Ovary (tissue), 9 donors: ENCODE data around the gene TMED10. TPM values are rescaled to one million over a fixed set of nuclear protein-coding genes. Genes with fewer than 3 reads are reported as not detected.

Source experiments
- DNase-seq, 5 donors: peaks; one replicate each; pipeline ENCODE4 v3.0.0-alpha.2; 2019 to 2020
- H3K27ac ChIP-seq, 2 donors: fragments of 200-600 bp; one replicate each; pipeline versions ENCODE4 v1.5.1 to v1.8.0; 2019 to 2022
- H3K27me3 ChIP-seq: fragments of 200-600 bp; one replicate; pipeline ENCODE4 v1.8.0; 2022
- H3K36me3 ChIP-seq: fragments of 200-600 bp; sonication (generic); one replicate; pipeline ENCODE4 v1.5.1; 2019
- H3K4me1 ChIP-seq: one replicate; pipeline ENCODE4 v1.8.1; 2013; ENCODE audit warnings: mild to moderate bottlenecking, moderate library complexity; ENCODE audit not compliant: insufficient read depth
- H3K4me3 ChIP-seq: fragments of 200-600 bp; sonication (generic); one replicate; pipeline ENCODE4 v1.5.1; 2017
- H3K9me3 ChIP-seq, 2 donors: fragments of 200-600 bp in 1 of 2; sonication (generic) in 1 of 2; one replicate each; pipeline versions ENCODE4 v1.5.1 to v1.8.1; 2013 to 2019; ENCODE audit warnings: mild to moderate bottlenecking in 1 of 2, moderate library complexity in 1 of 2
- EP300 ChIP-seq: sonication (generic); formaldehyde crosslinking; IDR thresholded peaks from one replicate; pipeline ENCODE4 v1.6.1; 2017; ENCODE audit warnings: antibody characterized with exemption
- POLR2A ChIP-seq: fragments of 450-650 bp; IDR thresholded peaks from one replicate; pipeline ENCODE4 v1.6.1; 2017; ENCODE audit warnings: antibody characterized with exemption, mild to moderate bottlenecking, moderate library complexity
- WGBS, 3 donors: extraction: QIAGEN DNeasy Blood & Tissue Kit in 1 of 3; methylation state at CpG; one replicate each; pipeline versions ENCODE4 v1.1.5 to v1.1.7; 2013 to 2017; 5-methylcytosine and 5-hydroxymethylcytosine counted together
- intact Hi-C, 4 donors: fragments of 100-400 bp; cut with DNase I; formaldehyde crosslinking; loops; one replicate each; pipeline versions ENCODE4 v1.11.0 to v1.15.1; 2022 to 2023
- polyA plus RNA-seq, 2 donors: library from polyadenylated mRNA; stranded (reverse); fragments of 200-250 nt in 1 of 2; fragments of 350-450 nt in 1 of 2; fragmentation: Illumina TruSeq in 1 of 2; extraction: RNeasy Lipid Tissue Mini Kit (QIAGEN cat#74804) in 1 of 2; gene quantifications; one replicate each; pipeline ENCODE4 v1.2.3, GENCODE V29; 2013 to 2014
- total RNA-seq, 7 donors: library from RNA; depleted of rRNA in 2 of 7; stranded (reverse); fragments of >200 nt in 2 of 7; fragmentation: NEBNext Ultra II Directional in 3 of 7; extraction: Animal tissue kit (Norgen Biotek cat#: 25700) in 3 of 7; gene quantifications; one replicate each; pipeline versions ENCODE4 v1.1.0 to v1.2.4, GENCODE V29; 2016 to 2023
- TF ChIP-seq, protein P1 (sequence below), 3 donors: fragments of 450-650 bp in 2 of 3; fragments of 200-600 bp in 1 of 3; IDR thresholded peaks; one replicate each; pipeline versions ENCODE4 v1.5.1 to v1.8.0; 2016 to 2022; ENCODE audit warnings: antibody characterized with exemption in 3 of 3, mild to moderate bottlenecking in 1 of 3
- donor health status: DM: no; HTN: no; CAD: no; lungs with moderate emphysema.
- donor health status: DM: no; HTN: no; CAD: no.
- donor health status: Bipolar disorder and iron deficiency.
- donor health status: DM: yes; HTN: yes; CAD: no.
- donor health status: DM: no; HTN: no; CAD: no.
- donor health status: DM: yes; HTN: yes; CAD: no.

The TMED10 gene
- total and polyA plus RNA-seq, 9 donors = 164 to 446 (median 287) TPM

DNA sequence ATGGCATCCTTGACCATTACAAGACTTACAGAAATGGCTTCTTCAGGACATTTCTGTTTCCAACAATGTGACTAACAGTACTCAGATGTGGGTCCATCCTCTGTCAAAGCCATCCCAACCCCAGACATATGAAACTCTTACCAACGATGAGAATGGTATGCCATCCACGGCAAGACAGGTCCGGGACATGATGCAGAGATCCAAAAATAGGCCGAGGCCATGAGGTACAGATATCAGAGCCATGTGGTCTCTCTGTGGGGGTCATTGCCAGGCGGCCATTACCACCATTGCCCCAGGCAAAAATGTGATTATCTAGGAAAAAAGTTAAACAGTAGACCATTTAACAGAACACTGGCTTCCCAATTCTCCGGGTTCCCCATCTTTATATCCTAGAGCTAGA, 79.5 kb downstream of the TMED10 start:
- H3K27ac ChIP-seq = no peak overlapping the region
- intact Hi-C loops = no loop called here
- 69 to 88% (median 84%) methylated on average over 6 of the region's 6 CpGs for WGBS, 3 donors
- no peaks in the 10 kb centered on the region for H3K36me3 ChIP-seq
- H3K4me1 ChIP-seq = no peaks in the 10 kb centered on the region
- H3K9me3 ChIP-seq = no peaks in the 10 kb centered on the region
- H3K27me3 ChIP-seq = no peaks in the 10 kb centered on the region
- no peak overlapping the region for H3K4me3 ChIP-seq
- TF ChIP-seq POLR2A (no peak), EP300 (no peak)
- TF ChIP-seq, protein P1, sequence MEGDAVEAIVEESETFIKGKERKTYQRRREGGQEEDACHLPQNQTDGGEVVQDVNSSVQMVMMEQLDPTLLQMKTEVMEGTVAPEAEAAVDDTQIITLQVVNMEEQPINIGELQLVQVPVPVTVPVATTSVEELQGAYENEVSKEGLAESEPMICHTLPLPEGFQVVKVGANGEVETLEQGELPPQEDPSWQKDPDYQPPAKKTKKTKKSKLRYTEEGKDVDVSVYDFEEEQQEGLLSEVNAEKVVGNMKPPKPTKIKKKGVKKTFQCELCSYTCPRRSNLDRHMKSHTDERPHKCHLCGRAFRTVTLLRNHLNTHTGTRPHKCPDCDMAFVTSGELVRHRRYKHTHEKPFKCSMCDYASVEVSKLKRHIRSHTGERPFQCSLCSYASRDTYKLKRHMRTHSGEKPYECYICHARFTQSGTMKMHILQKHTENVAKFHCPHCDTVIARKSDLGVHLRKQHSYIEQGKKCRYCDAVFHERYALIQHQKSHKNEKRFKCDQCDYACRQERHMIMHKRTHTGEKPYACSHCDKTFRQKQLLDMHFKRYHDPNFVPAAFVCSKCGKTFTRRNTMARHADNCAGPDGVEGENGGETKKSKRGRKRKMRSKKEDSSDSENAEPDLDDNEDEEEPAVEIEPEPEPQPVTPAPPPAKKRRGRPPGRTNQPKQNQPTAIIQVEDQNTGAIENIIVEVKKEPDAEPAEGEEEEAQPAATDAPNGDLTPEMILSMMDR (IDR thresholded peaks at IDR 0.05) = no peak
- no peak for DNase-seq

DNA sequence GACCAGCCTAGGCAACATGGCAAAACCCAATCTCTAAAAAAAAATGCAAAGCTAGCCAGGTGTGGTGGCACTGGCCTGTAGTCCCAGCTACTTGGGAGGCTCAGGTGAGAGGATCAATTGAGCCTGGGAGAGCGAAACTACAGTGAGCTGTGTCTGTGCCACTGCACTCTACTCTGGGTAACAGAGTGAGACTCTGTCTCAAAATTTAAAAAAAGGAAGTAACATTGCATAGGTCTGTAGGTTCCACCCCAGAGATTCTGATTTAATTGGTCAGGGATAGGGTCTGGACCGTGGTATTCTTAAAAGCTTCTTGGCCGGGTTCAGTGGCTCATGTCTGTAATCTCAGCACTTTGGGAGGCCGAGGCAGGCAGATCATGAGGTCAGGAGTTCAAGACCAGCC, 80.7 kb downstream of the TMED10 start:
- Histone ChIP-seq H3K27me3 (no peaks in the 10 kb centered on the region), H3K4me1 (no peaks in the 10 kb centered on the region), H3K4me3 (no peak overlapping the region), H3K9me3 (no peaks in the 10 kb centered on the region), H3K27ac (no peak overlapping the region), H3K36me3 (no peaks in the 10 kb centered on the region)
- no peak for DNase-seq
- TF ChIP-seq, protein P1 (IDR thresholded peaks at IDR 0.05) = no peak
- no peak for TF ChIP-seq EP300
- TF ChIP-seq POLR2A = no peak
- WGBS, 3 donors = 85 to 88% (median 87%) methylated on average over 4 of the region's 4 CpGs
- intact Hi-C loops = no loop called here

DNA sequence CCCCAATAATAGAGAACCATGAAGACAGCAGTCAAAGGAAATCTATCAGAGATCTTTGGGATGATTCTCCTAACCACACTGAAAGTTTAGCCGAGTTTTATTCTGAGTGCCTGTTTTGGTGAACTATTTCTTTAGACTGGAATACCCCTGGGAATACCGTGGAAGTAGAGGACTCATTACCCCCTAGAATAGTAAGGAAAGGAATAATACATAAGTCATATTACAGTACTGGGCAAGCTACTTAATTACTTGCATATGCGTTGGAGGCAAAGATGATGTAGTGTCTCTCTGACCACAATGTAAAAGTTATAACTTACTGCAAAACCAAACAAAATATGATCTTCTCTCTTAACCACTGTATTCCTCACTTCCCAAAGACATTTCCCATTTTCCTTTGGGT, 81.5 kb downstream of the TMED10 start:
- H3K4me3 ChIP-seq = no peak overlapping the region
- H3K9me3 ChIP-seq = no peaks in the 10 kb centered on the region
- H3K36me3 ChIP-seq = no peaks in the 10 kb centered on the region
- 87 to 93% (median 93%) methylated on average over 3 of the region's 3 CpGs for WGBS, 3 donors
- H3K4me1 ChIP-seq = no peaks in the 10 kb centered on the region
- H3K27me3 ChIP-seq = no peaks in the 10 kb centered on the region
- intact Hi-C loops = loop anchor here in 1 of 4 donors (5.0 kb wide), 1 partner anchor 148 kb away; no protein-coding TSS in a partner anchor
- DNase-seq = no peak
- TF ChIP-seq POLR2A (no peak), EP300 (no peak)
- TF ChIP-seq, protein P1 (IDR thresholded peaks at IDR 0.05) = no peak
- no peak overlapping the region for H3K27ac ChIP-seq

DNA sequence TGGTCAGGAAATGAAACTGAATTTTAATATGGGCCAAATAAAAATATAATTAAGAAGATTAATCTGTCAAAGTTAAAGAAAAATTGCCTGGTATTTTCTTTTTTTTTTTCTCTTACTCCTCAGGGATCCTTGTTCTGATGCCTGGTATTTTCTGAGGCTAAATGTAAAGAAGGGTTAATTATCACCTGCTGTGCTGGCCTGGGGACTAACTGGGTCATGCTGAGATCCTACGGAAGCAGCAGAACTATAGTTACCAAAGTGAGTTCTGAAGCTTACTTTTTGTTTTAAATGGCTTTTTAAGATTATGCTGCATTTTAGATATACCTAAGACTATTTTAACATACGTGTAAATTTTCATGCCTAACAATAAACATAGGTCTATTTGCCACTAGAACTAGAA, 83.7 kb downstream of the TMED10 start:
- Histone ChIP-seq H3K4me3 (no peak overlapping the region), H3K27me3 (no peaks in the 10 kb centered on the region), H3K9me3 (no peaks in the 10 kb centered on the region), H3K36me3 (no peaks in the 10 kb centered on the region), H3K27ac (no peak overlapping the region), H3K4me1 (no peaks in the 10 kb centered on the region)
- WGBS, 3 donors = 81 to 85% (median 84%) methylated on average over 2 of the region's 2 CpGs
- TF ChIP-seq POLR2A = no peak
- TF ChIP-seq, protein P1 (IDR thresholded peaks at IDR 0.05) = no peak
- no peak for TF ChIP-seq EP300
- intact Hi-C loops = loop anchor here in 1 of 4 donors (5.0 kb wide), 1 partner anchor 145 kb away; no protein-coding TSS in a partner anchor
- no peak for DNase-seq
